ENCODE data around the gene PLET1. TPM values are rescaled to one million over a fixed set of nuclear protein-coding genes. Genes with fewer than 3 reads are reported as not detected.

The PLET1 gene
- total and polyA plus RNA-seq, 2 of the 4 experiments (the other 2 are of a cell fraction): not detected

- Histone ChIP-seq H3K27me3 (ENCODE audit: control insufficient read depth, insufficient read depth, low read length) (no peaks in the 10 kb centered on the region), H3K79me1 (ENCODE audit: low read depth in 1 of 2, low read length in 2 of 2) (no peaks in the 10 kb centered on the region), H3K23ac (ENCODE audit: low read depth, low read length) (no peak overlapping the region), H2BK20ac (ENCODE audit: low read depth, low read length) (peak overlapping the region; percentile 74; the same call in 1 of the 2 replicates), H3K9me1 (ENCODE audit: insufficient read depth, low read length) (peaks cover 9% of the 10 kb centered on the region), H4K8ac (ENCODE audit: low read depth in 2 of 2, low read length in 2 of 2) (peak overlapping the region in 1 of 2 experiments; percentile 49; a peak in 1 of 4 replicates), H2AFZ (replicated peaks; ENCODE audit: low read length, poor library complexity) (no peak overlapping the region), H4K20me1 (ENCODE audit: insufficient read depth, low read length) (no peaks in the 10 kb centered on the region), H3K9ac (ENCODE audit: low read depth, low read length) (no peak overlapping the region), H2AK9ac (replicated peaks; ENCODE audit: low read depth, low read length, poor library complexity) (no peak overlapping the region), H2BK5ac (ENCODE audit: low read depth, low read length, poor library complexity, severe bottlenecking) (no peak overlapping the region), H3K14ac (replicated peaks; ENCODE audit: low read depth, low read length) (no peak overlapping the region), H3K4ac (ENCODE audit: low read depth, low read length) (no peak overlapping the region), H4K91ac (ENCODE audit: insufficient read depth, low read depth, low read length) (no peak overlapping the region), H2BK120ac (ENCODE audit: low read depth, low read length) (peak overlapping the region; percentile 47; the same call in 1 of the 2 replicates), H3K56ac (ENCODE audit: extremely low read depth, insufficient read depth, low read length) (no peak overlapping the region), H3K36me3 (ENCODE audit: control insufficient read depth, insufficient read depth, low read length) (no peaks in the 10 kb centered on the region), H3K4me3 (ENCODE audit: insufficient read depth, low read depth, low read length) (no peak overlapping the region), H3K18ac (ENCODE audit: low read depth, low read length) (no peak overlapping the region; the same call in 1 of the 2 replicates), H3K4me2 (ENCODE audit: low read depth, low read length) (no peak overlapping the region), H2BK15ac (ENCODE audit: low read depth, low read length) (no peak overlapping the region), H2AK5ac (ENCODE audit: low read depth, low read length) (no peak overlapping the region; the same call in 1 of the 2 replicates), H3K27ac (ENCODE audit: insufficient read depth, low read length) (no peak overlapping the region), H3K9me3 (ENCODE audit: control insufficient read depth, insufficient read depth, low read length) (no peaks in the 10 kb centered on the region), H3K4me1 (ENCODE audit: control insufficient read depth, insufficient read depth, low read length) (peaks cover 19% of the 10 kb centered on the region), H4K5ac (ENCODE audit: low read depth, low read length) (peak overlapping the region; percentile 11; the same call in 1 of the 2 replicates)
- no TSS peak for BruUV-seq (replicated peaks)
- peak; percentile 84 for ATAC-seq (ENCODE audit: low read depth)
- ChIA-PET POLR2A (ENCODE audit: unreplicated experiment) (no interaction called here), CTCF (interaction anchor here (0.6 to 3.3 kb wide), 7 partner anchors 22 to 369 kb away, joined by 3 to 64 read pairs (median 3); no protein-coding TSS in a partner anchor)
- intact Hi-C loops (cut with micrococcal nuclease): loop anchor here (1.0 to 10.0 kb wide), 8 partner anchors 61 to 1515 kb away; partner anchors contain the start of genes ALG9, CFAP68 and FDXACB1
- DNase-seq: peak; percentile 81
- dilution Hi-C loops (cut with HindIII; ENCODE audit: low sequenced_read_pairs, unreplicated experiment): no loop called here
- in situ Hi-C loops (cut with MboI; ENCODE audit: low sequenced_read_pairs): loop anchor here (5.0 to 25.0 kb wide), 4 partner anchors 63 to 1318 kb away; no protein-coding TSS in a partner anchor
- TF ChIP-seq POLR2A (IDR thresholded peaks at IDR 0.05; ENCODE audit: low read depth, low read length) (no peak), SMC3 (IDR thresholded peaks at IDR 0.05; ENCODE audit: low read depth, low read length) (peak; percentile 96), RCOR1 (IDR thresholded peaks at IDR 0.05; ENCODE audit: insufficient replicate concordance, low read length) (no peak), RAD21 (IDR thresholded peaks at IDR 0.05; ENCODE audit: low read length) (peak; percentile 92), FOS (IDR thresholded peaks at IDR 0.05; ENCODE audit: low read depth, low read length) (no peak), CTCF (conservative IDR thresholded peaks at IDR 0.05; ENCODE audit: low read depth, low read length) (peak; percentile 90)
- 31% methylated on average over 3 of the region's 7 CpGs; no CpG with 5 or more reads in 1 of the 2 experiments for WGBS, 2 experiments (ENCODE audit: extremely low coverage in 2 of 2, insufficient read length in 1 of 2)
Measured at GRCh38 chr11:112219476-112220232, 41.0 kb downstream of the PLET1 start.
